ENCODE measurements around the gene NCKAP5.

- TF ChIP-seq CTCF (IDR thresholded peaks at IDR 0.05; ENCODE audit: low read length) (no peak), EZH2 (IDR thresholded peaks at IDR 0.05; ENCODE audit: borderline replicate concordance, low read length) (no peak)
Observed at GRCh38 chr2:133197156-133197555, 371.1 kb downstream of the NCKAP5 start.
